BE2C (cell line): ENCODE results near the gene HOXA1.

Experiments used
- DNase-seq: peaks from one replicate; pipeline ENCODE4 v3.0.0-alpha.2; 2020
- H3K27me3 ChIP-seq: fragments of 250-450 bp; sonication (Bioruptor Pico); 2 replicates; pipeline ENCODE4 v1.5.1; 2020; ENCODE audit warnings: mild to moderate bottlenecking
- H3K36me3 ChIP-seq: fragments of 250-450 bp; sonication (Bioruptor Pico); 2 replicates; pipeline ENCODE4 v1.5.1; 2020; ENCODE audit warnings: mild to moderate bottlenecking
- H3K4me1 ChIP-seq: fragments of 250-450 bp; sonication (Bioruptor Pico); 2 replicates; pipeline ENCODE4 v1.5.1; 2020
- H3K4me3 ChIP-seq: 2 replicates; pipeline ENCODE4 v1.5.1; 2011; ENCODE audit warnings: low read depth, low read length
- H3K9me3 ChIP-seq: fragments of 250-450 bp; sonication (Bioruptor Pico); 2 replicates; pipeline ENCODE4 v1.5.1; 2020
- TF ChIP-seq, protein P1 (sequence below): IDR thresholded peaks from 2 replicates; pipeline ENCODE4 v1.5.1; 2012; ENCODE audit warnings: mild to moderate bottlenecking, low read depth, low read length

Gene HOXA1

DNA sequence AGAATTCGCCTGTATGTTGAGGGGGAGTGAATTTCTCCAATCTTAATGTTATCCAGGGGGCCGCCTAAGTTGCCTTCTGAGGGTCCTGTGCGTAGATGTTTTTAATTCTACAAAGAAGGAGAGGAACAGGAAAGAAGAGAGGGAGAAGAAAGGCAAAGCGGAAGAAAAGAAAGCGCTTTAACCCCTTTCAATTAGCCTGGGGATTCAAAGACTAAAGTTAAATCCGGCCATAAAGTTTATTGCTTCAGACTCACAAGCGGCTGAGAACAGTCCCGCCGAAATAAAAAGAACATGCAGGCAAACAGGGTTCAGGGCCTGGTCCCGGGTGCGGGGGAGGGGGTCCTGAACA lies 43.2 kb upstream of the HOXA1 start:
- H3K27me3 ChIP-seq = peaks cover 100% of the 10 kb centered on the region
- H3K36me3 ChIP-seq = no peaks in the 10 kb centered on the region
- TF ChIP-seq, protein P1, sequence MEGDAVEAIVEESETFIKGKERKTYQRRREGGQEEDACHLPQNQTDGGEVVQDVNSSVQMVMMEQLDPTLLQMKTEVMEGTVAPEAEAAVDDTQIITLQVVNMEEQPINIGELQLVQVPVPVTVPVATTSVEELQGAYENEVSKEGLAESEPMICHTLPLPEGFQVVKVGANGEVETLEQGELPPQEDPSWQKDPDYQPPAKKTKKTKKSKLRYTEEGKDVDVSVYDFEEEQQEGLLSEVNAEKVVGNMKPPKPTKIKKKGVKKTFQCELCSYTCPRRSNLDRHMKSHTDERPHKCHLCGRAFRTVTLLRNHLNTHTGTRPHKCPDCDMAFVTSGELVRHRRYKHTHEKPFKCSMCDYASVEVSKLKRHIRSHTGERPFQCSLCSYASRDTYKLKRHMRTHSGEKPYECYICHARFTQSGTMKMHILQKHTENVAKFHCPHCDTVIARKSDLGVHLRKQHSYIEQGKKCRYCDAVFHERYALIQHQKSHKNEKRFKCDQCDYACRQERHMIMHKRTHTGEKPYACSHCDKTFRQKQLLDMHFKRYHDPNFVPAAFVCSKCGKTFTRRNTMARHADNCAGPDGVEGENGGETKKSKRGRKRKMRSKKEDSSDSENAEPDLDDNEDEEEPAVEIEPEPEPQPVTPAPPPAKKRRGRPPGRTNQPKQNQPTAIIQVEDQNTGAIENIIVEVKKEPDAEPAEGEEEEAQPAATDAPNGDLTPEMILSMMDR = no peak
- no peaks in the 10 kb centered on the region for H3K4me1 ChIP-seq
- H3K4me3 ChIP-seq = no peak overlapping the region
- no peaks in the 10 kb centered on the region for H3K9me3 ChIP-seq
- DNase-seq = no peak

DNA sequence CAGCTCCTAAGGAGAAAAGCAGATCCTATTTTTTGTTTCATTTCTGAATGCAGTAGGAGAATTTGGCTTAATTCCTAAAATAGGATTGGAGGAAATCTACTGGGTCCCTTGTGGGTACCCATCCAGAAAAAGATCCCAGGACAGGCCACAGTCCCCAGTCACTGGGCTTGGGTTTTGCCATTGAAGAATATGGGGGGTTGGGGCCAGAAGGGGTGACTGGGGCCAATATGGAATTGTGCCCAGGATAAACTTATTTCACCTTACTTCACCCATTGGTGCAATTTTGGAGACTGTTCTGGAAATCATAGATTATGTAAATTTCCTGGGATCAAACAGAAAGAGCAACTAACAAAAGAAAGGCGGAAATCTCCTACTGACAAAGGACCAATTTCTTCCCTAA lies 42.7 kb upstream of the HOXA1 start:
- no peak overlapping the region for H3K4me3 ChIP-seq
- H3K27me3 ChIP-seq = peaks cover 100% of the 10 kb centered on the region
- H3K36me3 ChIP-seq = no peaks in the 10 kb centered on the region
- DNase-seq = no peak
- no peaks in the 10 kb centered on the region for H3K9me3 ChIP-seq
- TF ChIP-seq, protein P1 = no peak
- no peaks in the 10 kb centered on the region for H3K4me1 ChIP-seq

DNA sequence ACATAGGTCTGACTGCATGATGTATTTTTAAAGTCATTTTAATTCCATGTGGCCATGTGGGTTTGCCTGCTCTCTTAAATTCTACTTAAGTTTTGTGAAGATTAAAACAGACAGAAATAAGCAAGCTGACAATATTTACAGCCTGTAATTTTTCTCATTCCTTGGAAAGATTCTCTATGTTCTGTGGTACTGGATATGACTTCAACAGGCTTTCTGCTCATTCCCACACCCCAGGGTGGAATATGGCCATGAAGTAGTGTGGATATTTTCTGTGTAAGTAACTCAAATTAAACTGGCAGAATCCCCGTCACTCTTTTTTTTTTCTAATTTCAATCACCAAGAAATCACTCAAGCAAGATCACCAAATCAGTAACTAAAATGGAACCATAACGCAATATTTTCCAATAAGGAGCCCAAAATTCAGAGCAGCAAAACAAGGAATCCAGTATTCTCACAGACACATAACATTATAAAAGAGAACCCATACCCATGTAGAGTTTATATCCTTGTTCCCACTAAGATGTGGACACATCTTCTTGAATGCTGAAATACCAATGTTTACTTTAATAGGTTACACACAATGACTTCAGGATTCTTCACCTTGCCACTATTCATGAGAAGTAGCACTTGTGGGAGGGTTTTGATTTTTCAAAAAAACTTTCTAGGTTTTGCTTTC lies 42.0 kb upstream of the HOXA1 start:
- Histone ChIP-seq H3K4me3 (no peak overlapping the region), H3K9me3 (no peaks in the 10 kb centered on the region), H3K4me1 (no peaks in the 10 kb centered on the region), H3K27me3 (peaks cover 100% of the 10 kb centered on the region), H3K36me3 (no peaks in the 10 kb centered on the region)
- DNase-seq = no peak
- TF ChIP-seq, protein P1 = no peak

- TF ChIP-seq, protein P1 = no peak
- H3K4me3 ChIP-seq = no peak overlapping the region
- DNase-seq = no peak
- H3K27me3 ChIP-seq = peaks cover 98% of the 10 kb centered on the region
- no peaks in the 10 kb centered on the region for H3K4me1 ChIP-seq
- H3K9me3 ChIP-seq = no peaks in the 10 kb centered on the region
- no peaks in the 10 kb centered on the region for H3K36me3 ChIP-seq
Measured at GRCh38 chr7:27134392-27134791, 38.6 kb upstream of the HOXA1 start.

DNA sequence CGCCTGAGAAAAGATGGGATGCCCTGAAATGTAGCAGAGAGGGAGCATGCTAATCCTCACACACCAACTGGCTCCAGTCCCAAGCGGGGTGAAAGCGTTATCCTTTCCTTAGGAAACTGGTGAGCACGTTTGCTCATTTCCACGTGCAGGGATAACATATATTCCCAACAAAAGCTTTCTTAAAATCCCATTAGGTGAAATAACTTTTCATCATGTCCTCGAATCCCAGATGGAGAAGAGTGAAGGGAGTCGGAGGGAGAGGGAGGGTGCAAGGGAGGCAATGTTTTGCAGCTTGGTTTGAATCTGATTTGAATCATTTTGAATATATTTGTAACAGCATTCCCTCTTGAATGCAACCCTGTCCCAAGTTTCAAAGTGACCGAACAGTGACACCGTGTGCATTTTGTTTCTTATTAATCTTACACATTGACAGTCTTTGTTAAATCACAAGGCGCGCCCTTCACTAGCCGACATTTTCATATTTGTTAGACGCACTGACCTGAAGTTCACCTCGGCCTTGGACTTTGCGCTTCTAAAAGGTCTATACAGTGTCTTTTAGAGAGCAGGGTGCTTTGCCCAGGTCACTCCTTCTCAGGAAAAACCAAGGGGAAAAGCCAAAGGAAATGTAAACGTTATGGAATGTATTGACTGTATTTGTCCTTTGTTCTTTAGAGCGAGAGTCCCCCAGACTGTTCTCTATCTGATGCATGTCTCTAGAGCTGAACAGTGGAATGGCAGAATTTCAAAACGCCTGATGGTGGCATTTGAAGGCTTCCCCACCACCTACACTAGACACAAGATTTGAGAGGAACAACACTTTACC lies 37.8 kb upstream of the HOXA1 start:
- Histone ChIP-seq H3K4me1 (no peaks in the 10 kb centered on the region), H3K4me3 (no peak overlapping the region), H3K9me3 (no peaks in the 10 kb centered on the region), H3K27me3 (peaks cover 98% of the 10 kb centered on the region), H3K36me3 (no peaks in the 10 kb centered on the region)
- DNase-seq = no peak
- TF ChIP-seq, protein P1 = no peak

- TF ChIP-seq, protein P1 = no peak
- Histone ChIP-seq H3K4me1 (no peaks in the 10 kb centered on the region), H3K4me3 (no peak overlapping the region), H3K27me3 (peaks cover 98% of the 10 kb centered on the region), H3K36me3 (no peaks in the 10 kb centered on the region), H3K9me3 (no peaks in the 10 kb centered on the region)
- DNase-seq = no peak
Measured at GRCh38 chr7:27132978-27133377, 37.2 kb upstream of the HOXA1 start.
